ENCODE data around the gene ATP9A.

DNA sequence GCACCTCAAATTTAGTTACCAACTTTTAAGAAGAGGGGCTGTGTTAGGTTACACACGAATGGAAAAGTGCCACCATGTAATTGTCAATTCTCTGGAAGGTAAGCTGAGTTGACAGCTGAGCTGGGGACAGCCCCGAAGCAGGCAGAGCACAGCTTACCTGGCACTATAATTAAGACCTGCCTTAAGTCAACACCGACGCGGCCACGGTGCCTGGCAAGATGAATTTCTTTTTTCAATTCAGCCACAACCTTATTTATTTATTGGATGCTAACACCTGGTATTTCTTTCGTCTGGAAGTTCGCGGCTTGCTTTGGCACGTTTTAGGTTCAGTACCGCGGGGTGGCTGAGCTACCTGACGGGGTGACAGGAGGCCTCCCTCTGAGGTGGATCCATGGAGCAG lies 185.1 kb downstream of the ATP9A start:
- TF ChIP-seq, protein P1, sequence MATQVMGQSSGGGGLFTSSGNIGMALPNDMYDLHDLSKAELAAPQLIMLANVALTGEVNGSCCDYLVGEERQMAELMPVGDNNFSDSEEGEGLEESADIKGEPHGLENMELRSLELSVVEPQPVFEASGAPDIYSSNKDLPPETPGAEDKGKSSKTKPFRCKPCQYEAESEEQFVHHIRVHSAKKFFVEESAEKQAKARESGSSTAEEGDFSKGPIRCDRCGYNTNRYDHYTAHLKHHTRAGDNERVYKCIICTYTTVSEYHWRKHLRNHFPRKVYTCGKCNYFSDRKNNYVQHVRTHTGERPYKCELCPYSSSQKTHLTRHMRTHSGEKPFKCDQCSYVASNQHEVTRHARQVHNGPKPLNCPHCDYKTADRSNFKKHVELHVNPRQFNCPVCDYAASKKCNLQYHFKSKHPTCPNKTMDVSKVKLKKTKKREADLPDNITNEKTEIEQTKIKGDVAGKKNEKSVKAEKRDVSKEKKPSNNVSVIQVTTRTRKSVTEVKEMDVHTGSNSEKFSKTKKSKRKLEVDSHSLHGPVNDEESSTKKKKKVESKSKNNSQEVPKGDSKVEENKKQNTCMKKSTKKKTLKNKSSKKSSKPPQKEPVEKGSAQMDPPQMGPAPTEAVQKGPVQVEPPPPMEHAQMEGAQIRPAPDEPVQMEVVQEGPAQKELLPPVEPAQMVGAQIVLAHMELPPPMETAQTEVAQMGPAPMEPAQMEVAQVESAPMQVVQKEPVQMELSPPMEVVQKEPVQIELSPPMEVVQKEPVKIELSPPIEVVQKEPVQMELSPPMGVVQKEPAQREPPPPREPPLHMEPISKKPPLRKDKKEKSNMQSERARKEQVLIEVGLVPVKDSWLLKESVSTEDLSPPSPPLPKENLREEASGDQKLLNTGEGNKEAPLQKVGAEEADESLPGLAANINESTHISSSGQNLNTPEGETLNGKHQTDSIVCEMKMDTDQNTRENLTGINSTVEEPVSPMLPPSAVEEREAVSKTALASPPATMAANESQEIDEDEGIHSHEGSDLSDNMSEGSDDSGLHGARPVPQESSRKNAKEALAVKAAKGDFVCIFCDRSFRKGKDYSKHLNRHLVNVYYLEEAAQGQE (IDR thresholded peaks at IDR 0.05; ENCODE audit: borderline replicate concordance), result no peak
- TF ChIP-seq, protein P2, sequence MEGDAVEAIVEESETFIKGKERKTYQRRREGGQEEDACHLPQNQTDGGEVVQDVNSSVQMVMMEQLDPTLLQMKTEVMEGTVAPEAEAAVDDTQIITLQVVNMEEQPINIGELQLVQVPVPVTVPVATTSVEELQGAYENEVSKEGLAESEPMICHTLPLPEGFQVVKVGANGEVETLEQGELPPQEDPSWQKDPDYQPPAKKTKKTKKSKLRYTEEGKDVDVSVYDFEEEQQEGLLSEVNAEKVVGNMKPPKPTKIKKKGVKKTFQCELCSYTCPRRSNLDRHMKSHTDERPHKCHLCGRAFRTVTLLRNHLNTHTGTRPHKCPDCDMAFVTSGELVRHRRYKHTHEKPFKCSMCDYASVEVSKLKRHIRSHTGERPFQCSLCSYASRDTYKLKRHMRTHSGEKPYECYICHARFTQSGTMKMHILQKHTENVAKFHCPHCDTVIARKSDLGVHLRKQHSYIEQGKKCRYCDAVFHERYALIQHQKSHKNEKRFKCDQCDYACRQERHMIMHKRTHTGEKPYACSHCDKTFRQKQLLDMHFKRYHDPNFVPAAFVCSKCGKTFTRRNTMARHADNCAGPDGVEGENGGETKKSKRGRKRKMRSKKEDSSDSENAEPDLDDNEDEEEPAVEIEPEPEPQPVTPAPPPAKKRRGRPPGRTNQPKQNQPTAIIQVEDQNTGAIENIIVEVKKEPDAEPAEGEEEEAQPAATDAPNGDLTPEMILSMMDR (IDR thresholded peaks at IDR 0.05; ENCODE audit: poor library complexity, severe bottlenecking), result no peak
- TF ChIP-seq RAD21 (conservative IDR thresholded peaks at IDR 0.05) (no peak), SMC3 (conservative IDR thresholded peaks at IDR 0.05; ENCODE audit: poor library complexity) (no peak), POLR2AphosphoS5 (IDR thresholded peaks at IDR 0.05) (no peak), EZH2 (IDR thresholded peaks at IDR 0.05; ENCODE audit: borderline replicate concordance, insufficient read depth, low read length, poor library complexity, severe bottlenecking) (no peak), TAF1 (IDR thresholded peaks at IDR 0.05; ENCODE audit: low read depth) (no peak), EP300 (conservative IDR thresholded peaks at IDR 0.05; ENCODE audit: poor library complexity, severe bottlenecking) (no peak)

All from neural cell (in vitro differentiated cells).